GM18520 (cell line): ENCODE measurements around the gene ANO9.
"Not testable (repeated sequence)": the region's sequence is repeated elsewhere in the genome, so short reads cannot be mapped to it uniquely, and the experiment has no call there.

Experiments used
- ATAC-seq: cut with Tn5 transposase; IDR thresholded peaks from one replicate; pipeline ENCODE4 v1.9.1; 2021; ENCODE audit not compliant: unreplicated experiment

Gene ANO9

GRCh38 chr11:471468-472145 lies 29.8 kb upstream of the ANO9 start:
- no peak for ATAC-seq

GRCh38 chr11:469684-470560 lies 28.1 kb upstream of the ANO9 start:
- ATAC-seq: no peak

- not testable (repeated sequence) for ATAC-seq
Observed at GRCh38 chr11:469026-469683, 27.3 kb upstream of the ANO9 start.

GRCh38 chr11:468493-468892 lies 26.7 kb upstream of the ANO9 start:
- no peak for ATAC-seq

GRCh38 chr11:468036-468435 lies 26.2 kb upstream of the ANO9 start:
- ATAC-seq: no peak

- ATAC-seq: no peak
Observed at GRCh38 chr11:465896-466530, 24.2 kb upstream of the ANO9 start.

GRCh38 chr11:464316-464715 lies 22.5 kb upstream of the ANO9 start:
- ATAC-seq: no peak

GRCh38 chr11:462107-462890 lies 20.5 kb upstream of the ANO9 start:
- ATAC-seq: no peak

- ATAC-seq: no peak
Observed at GRCh38 chr11:461626-462025, 19.8 kb upstream of the ANO9 start.

- ATAC-seq: no peak
Observed at GRCh38 chr11:460331-461199, 18.8 kb upstream of the ANO9 start.

GRCh38 chr11:459511-460220 lies 17.9 kb upstream of the ANO9 start:
- ATAC-seq: no peak

- ATAC-seq: no peak
Observed at GRCh38 chr11:457111-457760, 15.4 kb upstream of the ANO9 start.

GRCh38 chr11:456533-456932 lies 14.7 kb upstream of the ANO9 start:
- ATAC-seq: no peak

GRCh38 chr11:455566-456147 lies 13.8 kb upstream of the ANO9 start:
- ATAC-seq: no peak

- ATAC-seq: no peak
Observed at GRCh38 chr11:454801-455565, 13.2 kb upstream of the ANO9 start.

GRCh38 chr11:454043-454442 lies 12.2 kb upstream of the ANO9 start:
- ATAC-seq: no peak

- ATAC-seq: no peak
Observed at GRCh38 chr11:453564-453963, 11.8 kb upstream of the ANO9 start.
